ENCODE measurements around the gene GPBAR1.

GPBAR1 gene, protein sequence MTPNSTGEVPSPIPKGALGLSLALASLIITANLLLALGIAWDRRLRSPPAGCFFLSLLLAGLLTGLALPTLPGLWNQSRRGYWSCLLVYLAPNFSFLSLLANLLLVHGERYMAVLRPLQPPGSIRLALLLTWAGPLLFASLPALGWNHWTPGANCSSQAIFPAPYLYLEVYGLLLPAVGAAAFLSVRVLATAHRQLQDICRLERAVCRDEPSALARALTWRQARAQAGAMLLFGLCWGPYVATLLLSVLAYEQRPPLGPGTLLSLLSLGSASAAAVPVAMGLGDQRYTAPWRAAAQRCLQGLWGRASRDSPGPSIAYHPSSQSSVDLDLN

GRCh38 chr2:218260742-218261422 lies at the start of gene GPBAR1:
Gene GPBAR1 (plus strand): TSS chr2:218261015. CDS start chr2:218262725, 1,710 bp downstream.
- no peak for DNase-seq

DNA sequence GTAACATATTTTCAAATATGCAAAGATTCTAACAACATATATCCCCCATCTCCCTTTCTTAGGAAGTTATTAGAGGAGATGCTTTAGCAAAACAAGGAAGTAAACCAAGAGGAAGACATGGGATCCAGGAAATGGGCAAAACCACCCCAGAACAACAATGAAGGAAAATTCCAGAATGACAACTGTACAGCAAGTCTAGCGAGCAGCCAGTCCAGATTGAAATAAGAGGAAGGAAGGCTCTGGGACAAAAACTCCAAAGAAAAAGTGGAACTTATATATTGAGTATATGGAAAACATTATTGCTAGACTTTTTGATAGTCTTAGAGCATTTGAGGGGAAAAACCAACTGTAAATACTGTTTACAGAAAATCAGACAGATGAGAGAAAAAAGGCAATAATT lies 46.7 kb upstream of the GPBAR1 start:
- DNase-seq = no peak

GRCh38 chr2:218216336-218216673 lies 44.5 kb upstream of the GPBAR1 start:
- no peak for DNase-seq

DNA sequence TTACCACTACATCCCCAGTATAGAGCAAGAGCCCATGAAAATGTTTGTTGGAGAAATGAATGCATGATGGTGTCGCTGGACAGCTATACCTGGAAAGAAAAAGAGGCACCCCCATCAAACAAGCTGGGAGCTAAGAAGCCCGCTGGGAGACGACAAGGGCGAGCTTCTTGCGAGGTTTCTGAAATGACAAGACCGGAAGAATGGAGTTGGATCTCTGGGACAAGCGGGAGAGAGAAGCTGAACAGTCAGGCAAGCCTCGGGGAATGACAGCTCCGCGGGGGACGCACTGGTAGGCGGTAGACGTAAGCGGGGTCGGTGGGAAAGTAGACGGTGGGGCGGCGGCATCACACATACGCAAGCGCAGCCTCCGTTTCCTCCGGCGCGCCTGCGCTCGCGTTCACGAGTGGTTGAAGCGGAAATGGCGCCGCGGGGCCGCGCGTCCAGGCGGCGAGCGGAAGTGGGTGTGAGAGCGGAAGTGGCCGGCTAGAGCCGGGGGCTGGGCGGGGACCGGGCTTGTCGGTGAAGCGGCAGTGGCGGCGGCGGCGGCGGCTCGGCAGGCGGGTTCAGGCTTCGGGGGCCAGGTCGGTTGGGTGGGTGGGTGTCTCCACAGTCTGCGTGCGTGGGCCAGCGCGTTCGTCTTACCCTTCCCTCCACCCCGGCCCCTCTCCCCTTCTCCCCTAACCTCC lies 44.0 kb upstream of the GPBAR1 start, which contains the start of gene ARPC2:
Gene ARPC2 (plus strand): TSS at position 516 of the 686 bp plus-strand sequence. CDS start 282 bp downstream, outside the sequence.
- peak; percentile 65 to 94 for DNase-seq

- DNase-seq = no peak
Measured at GRCh38 chr2:218217360-218218267, 43.2 kb upstream of the GPBAR1 start.

- DNase-seq = no peak
Measured at GRCh38 chr2:218218268-218219185, 42.3 kb upstream of the GPBAR1 start.

DNA sequence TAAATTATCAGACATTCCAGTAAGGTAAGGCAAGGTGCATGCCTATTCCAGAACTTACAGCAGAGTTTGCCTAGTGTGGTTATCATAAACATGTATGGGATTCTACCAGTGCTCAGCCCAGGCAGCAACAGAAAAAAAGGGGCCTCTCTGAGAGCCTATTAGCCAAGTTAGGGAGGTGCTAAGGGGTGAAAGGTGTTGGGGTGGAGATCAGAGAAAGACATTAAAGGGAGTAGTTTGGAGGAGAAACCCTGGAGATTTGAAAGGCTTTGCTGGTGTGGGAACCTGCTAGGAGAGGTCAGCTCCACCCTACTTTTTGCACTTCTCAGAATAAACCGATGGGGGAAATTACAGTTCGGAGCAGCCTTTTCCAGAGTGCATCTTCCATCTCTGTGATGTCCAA lies 40.9 kb upstream of the GPBAR1 start:
- DNase-seq = no peak

DNA sequence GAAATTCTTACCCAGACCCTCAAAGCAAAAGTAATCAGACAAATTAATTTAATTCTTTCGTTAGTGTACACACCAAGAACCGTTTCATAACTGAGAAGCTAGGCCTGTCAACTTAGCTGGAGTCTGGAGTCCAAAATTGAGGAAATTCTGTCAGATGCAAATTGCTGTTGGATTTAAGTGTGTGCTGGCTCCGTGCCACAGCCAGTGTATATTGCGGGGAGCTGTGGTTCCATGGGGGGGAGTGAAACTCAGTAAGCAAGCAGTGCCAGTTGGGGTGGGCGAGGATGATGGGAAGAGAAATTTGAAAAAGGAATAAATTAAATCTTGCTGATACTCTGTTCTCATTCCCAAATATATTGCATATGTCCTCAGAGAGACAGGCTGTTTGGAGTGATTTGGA lies 39.8 kb upstream of the GPBAR1 start:
- no peak for DNase-seq

DNA sequence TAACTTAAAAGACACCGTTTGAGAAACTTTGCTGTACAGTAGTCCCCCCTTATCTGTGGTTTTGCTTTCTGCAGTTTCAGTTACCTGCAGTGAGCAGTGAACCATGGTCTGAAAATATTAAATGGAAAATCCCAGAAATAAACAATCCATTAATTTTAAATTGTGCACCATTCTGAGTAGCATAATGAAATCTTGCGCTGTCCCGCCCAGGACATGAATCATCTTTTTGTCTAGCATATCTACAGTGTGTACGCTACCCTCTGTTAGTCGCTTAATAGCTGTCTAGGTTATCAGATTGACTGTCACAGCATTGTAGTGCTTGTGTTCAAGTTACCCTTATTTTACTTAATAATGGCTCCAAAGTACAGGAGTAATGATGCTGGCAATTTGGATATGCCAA lies 37.8 kb upstream of the GPBAR1 start:
- DNase-seq = no peak

- no peak for DNase-seq
Measured at GRCh38 chr2:218224186-218224585, 36.6 kb upstream of the GPBAR1 start.

GRCh38 chr2:218226903-218227302 lies 33.9 kb upstream of the GPBAR1 start:
- DNase-seq = no peak

GRCh38 chr2:218228366-218229090 lies 32.3 kb upstream of the GPBAR1 start:
- DNase-seq = no peak

DNA sequence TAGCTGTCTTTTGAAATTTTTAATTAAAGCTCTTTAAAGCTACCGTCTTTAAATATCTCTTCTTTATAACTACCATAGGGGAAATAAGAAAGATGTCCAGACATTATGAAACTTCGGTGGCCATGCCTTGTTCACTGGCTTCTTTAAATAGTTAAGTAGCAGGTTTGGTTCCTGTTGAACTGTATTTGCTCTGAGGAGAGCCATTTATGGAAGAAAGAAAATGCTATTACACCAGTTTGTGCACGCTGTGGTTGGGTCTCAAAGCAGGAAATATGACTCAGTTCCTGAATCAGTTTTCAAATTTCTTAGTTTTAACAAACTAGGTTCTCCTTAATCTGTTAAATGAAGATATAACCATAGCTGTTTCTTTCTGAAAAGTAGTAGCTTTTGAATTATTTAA lies 31.6 kb upstream of the GPBAR1 start:
- no peak for DNase-seq

- DNase-seq = no peak
Measured at GRCh38 chr2:218229851-218230250, 31.0 kb upstream of the GPBAR1 start.

- no peak for DNase-seq
Measured at GRCh38 chr2:218230882-218231281, 29.9 kb upstream of the GPBAR1 start.

- no peak for DNase-seq
Measured at GRCh38 chr2:218233543-218233942, 27.3 kb upstream of the GPBAR1 start.

GRCh38 chr2:218234521-218234920 lies 26.3 kb upstream of the GPBAR1 start:
- DNase-seq = no peak

DNA sequence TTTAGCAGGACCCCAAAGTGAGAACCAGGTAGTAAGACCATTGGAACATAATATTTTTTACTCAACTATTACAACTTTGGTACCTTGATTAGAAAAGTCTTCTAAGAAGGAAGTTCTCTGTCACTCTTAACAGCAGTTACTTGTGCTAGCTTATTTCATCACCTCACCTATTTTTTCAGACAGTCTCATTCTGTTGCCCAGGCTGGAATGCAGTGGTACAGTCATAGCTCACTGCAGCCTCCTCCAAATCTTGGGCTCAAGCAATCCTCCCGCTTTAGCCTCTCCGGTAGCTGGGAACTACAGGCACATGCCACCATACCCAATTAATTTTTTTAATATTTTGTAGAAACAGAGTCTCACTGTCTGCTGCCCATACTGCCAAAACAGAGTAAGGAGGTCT lies 25.8 kb upstream of the GPBAR1 start:
- no peak for DNase-seq

- no peak for DNase-seq
Measured at GRCh38 chr2:218236829-218237228, 24.0 kb upstream of the GPBAR1 start.

DNA sequence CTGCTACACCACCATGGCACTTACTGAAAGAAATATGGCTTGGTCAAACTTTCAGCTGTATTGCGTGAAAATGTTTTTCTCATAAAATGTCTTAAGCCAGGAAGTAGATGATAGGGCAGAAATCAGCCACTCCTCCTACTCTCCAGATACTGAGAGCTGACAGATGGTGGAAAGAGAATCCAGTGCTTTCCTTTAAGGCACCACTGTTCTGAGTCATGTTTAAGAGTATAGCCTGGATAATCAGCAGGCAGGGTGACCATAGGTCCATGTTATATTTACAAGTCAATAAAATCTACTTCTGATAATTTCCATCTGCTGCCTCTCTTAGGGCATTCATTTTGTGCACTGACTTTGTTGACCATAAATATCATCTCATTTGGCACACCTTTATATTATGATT lies 21.9 kb upstream of the GPBAR1 start:
- no peak for DNase-seq

GRCh38 chr2:218244204-218244603 lies 16.6 kb upstream of the GPBAR1 start:
- DNase-seq = no peak
